ENCODE measurements around the gene TGM5.

Gene TGM5, protein sequence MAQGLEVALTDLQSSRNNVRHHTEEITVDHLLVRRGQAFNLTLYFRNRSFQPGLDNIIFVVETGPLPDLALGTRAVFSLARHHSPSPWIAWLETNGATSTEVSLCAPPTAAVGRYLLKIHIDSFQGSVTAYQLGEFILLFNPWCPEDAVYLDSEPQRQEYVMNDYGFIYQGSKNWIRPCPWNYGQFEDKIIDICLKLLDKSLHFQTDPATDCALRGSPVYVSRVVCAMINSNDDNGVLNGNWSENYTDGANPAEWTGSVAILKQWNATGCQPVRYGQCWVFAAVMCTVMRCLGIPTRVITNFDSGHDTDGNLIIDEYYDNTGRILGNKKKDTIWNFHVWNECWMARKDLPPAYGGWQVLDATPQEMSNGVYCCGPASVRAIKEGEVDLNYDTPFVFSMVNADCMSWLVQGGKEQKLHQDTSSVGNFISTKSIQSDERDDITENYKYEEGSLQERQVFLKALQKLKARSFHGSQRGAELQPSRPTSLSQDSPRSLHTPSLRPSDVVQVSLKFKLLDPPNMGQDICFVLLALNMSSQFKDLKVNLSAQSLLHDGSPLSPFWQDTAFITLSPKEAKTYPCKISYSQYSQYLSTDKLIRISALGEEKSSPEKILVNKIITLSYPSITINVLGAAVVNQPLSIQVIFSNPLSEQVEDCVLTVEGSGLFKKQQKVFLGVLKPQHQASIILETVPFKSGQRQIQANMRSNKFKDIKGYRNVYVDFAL

GRCh38 chr15:43266834-43267233, at the start of gene TGM5:
TGM5 (minus strand) TSS chr15:43266928; CDS start chr15:43266849, 79 bp downstream.
- DNase-seq (ENCODE audit: low read depth): no peak
- no peak for TF ChIP-seq CTCF (conservative IDR thresholded peaks at IDR 0.05; ENCODE audit: low read length)
- no peak within 1 kb of the TSS for H3K4me3 ChIP-seq (ENCODE audit: low read length)

DNA sequence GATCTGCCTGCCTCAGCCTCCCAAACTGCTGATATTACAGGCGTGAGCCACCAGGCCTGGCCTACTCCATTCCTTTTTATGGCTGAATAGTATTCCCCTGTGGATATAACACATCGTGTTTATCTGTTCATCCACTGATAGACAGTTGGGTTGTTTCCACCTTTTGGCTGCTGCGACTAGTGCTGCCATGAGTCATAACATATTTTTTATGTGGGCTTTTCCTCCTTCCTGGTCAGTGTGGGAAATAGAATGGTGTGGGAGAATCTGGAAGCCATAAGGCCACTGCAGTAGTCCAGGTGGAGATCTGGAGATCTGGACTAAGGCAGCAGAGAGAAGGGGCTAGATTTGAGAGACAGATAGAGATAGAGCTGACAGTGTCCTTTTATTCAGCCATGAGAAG, 47.4 kb upstream of the TGM5 start:
- no peak for DNase-seq (ENCODE audit: low read depth)
- no peak for TF ChIP-seq CTCF (conservative IDR thresholded peaks at IDR 0.05; ENCODE audit: low read length)
- no peak overlapping the region for H3K4me3 ChIP-seq (ENCODE audit: low read length)

GRCh38 chr15:43312378-43312777, 45.6 kb upstream of the TGM5 start:
- H3K4me3 ChIP-seq (ENCODE audit: low read length): no peak overlapping the region
- no peak for DNase-seq (ENCODE audit: low read depth)
- TF ChIP-seq CTCF (conservative IDR thresholded peaks at IDR 0.05; ENCODE audit: low read length): no peak

- no peak within 1 kb of the TSS for H3K4me3 ChIP-seq (ENCODE audit: low read length)
- TF ChIP-seq CTCF (conservative IDR thresholded peaks at IDR 0.05; ENCODE audit: low read length): no peak
- DNase-seq (ENCODE audit: low read depth): no peak
Measured at GRCh38 chr15:43302205-43302817, 35.6 kb upstream of the TGM5 start, which contains the start of gene TGM7. TGM7 (minus strand) TSS chr15:43302255.

DNA sequence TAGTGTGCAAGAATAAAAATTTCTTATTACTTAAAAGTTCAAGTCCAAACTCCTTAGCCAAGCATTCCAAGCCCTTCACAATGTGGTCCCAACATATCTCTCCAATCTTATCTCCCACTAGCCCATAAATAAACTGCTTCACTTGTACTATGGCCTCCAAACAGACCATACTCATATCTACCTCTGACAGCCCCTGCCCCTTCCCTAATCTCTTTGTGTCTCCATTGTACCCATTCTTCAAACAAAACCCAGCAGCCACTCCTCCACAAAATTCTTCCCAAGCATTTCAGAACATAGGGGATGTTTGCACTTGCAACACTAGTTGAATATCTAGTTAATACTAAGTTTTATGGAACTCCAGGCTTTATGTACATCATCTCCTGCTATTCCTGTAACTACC, 33.2 kb upstream of the TGM5 start:
- no peak for DNase-seq (ENCODE audit: low read depth)
- H3K4me3 ChIP-seq (ENCODE audit: low read length): no peak overlapping the region
- TF ChIP-seq CTCF (conservative IDR thresholded peaks at IDR 0.05; ENCODE audit: low read length): no peak

DNA sequence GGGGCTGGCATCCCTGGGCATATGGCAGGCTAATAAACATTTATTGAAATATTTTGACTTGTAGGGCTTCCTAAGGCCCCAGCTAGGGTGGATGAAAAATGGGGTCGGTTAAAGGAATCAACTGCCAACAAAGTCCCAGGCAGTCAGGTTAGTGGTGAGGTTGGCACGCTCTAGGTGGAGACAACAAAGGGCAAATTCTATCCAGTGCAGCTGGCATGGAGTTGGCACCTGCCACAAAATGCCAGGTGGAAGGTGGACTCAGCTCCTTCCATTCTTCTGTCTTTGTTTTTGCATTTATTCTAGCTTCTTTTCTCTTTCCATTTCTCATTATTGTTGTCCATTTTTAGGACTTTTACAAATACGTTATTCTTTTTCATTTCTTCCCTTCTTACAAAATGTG, 32.7 kb upstream of the TGM5 start:
- DNase-seq (ENCODE audit: low read depth): no peak
- H3K4me3 ChIP-seq (ENCODE audit: low read length): no peak overlapping the region
- no peak for TF ChIP-seq CTCF (conservative IDR thresholded peaks at IDR 0.05; ENCODE audit: low read length)

Data from AG10803 (cell line).